HG03097 (cell line): ENCODE results near the gene FRMD8.
"Not testable (repeated sequence)": the region's sequence is repeated elsewhere in the genome, so short reads cannot be mapped to it uniquely, and the experiment has no call there.

Experiments
- ATAC-seq: cut with Tn5 transposase; IDR thresholded peaks from one replicate; pipeline ENCODE4 v1.9.1; 2021; ENCODE audit not compliant: unreplicated experiment, low FRiP score

Gene FRMD8

GRCh38 chr11:65412271-65413076, 26.0 kb downstream of the FRMD8 start:
- no peak for ATAC-seq

- ATAC-seq, result not testable (repeated sequence)
Measured at GRCh38 chr11:65413077-65413664, 26.7 kb downstream of the FRMD8 start.

GRCh38 chr11:65414776-65415498, 28.5 kb downstream of the FRMD8 start:
- no peak for ATAC-seq

GRCh38 chr11:65415499-65416340, 29.3 kb downstream of the FRMD8 start:
- ATAC-seq, result no peak

- peak; percentile 31 for ATAC-seq
Measured at GRCh38 chr11:65416341-65416824, 29.9 kb downstream of the FRMD8 start.

- ATAC-seq, result no peak
Measured at GRCh38 chr11:65416841-65417701, 30.6 kb downstream of the FRMD8 start.

GRCh38 chr11:65417702-65418430, 31.4 kb downstream of the FRMD8 start:
- ATAC-seq, result no peak

GRCh38 chr11:65418431-65418680, 31.9 kb downstream of the FRMD8 start:
- no peak for ATAC-seq

- ATAC-seq, result peak; percentile 40
Measured at GRCh38 chr11:65418681-65419459, 32.4 kb downstream of the FRMD8 start.

GRCh38 chr11:65419460-65419771, 33.0 kb downstream of the FRMD8 start:
- ATAC-seq, result no peak

- no peak for ATAC-seq
Measured at GRCh38 chr11:65419772-65420481, 33.5 kb downstream of the FRMD8 start.

- ATAC-seq, result no peak
Measured at GRCh38 chr11:65420506-65420905, 34.1 kb downstream of the FRMD8 start.

GRCh38 chr11:65420979-65421793, 34.7 kb downstream of the FRMD8 start:
- ATAC-seq, result no peak

GRCh38 chr11:65421794-65422632, 35.6 kb downstream of the FRMD8 start:
- ATAC-seq, result peak; percentile 24

GRCh38 chr11:65422633-65423515, 36.4 kb downstream of the FRMD8 start, which contains the start of gene NEAT1:
TSS of gene NEAT1 (plus strand) at chr11:65422798.
- peak; percentile 21 for ATAC-seq
